Activated naive CD8-positive, alpha-beta T cell treated with anti-CD3 and anti-CD28 coated beads for 36 hours (primary cell): ENCODE measurements around the gene SAMD14. TPM values are rescaled to one million over a fixed set of nuclear protein-coding genes. Genes with fewer than 3 reads are reported as not detected.

Experiments used
- DNase-seq: peaks from one replicate; pipeline ENCODE4 v3.0.0; 2021
- H3K27ac Mint-ChIP-seq: one replicate; pipeline ENCODE4 v1.8.0; 2022; ENCODE audit warnings: mild to moderate bottlenecking, moderate library complexity, mixed read lengths
- H3K27me3 Mint-ChIP-seq: one replicate; pipeline ENCODE4 v1.8.0; 2022; ENCODE audit warnings: mild to moderate bottlenecking, mixed read lengths
- H3K36me3 Mint-ChIP-seq: one replicate; pipeline ENCODE4 v1.8.0; 2021; ENCODE audit warnings: mild to moderate bottlenecking, mixed read lengths
- H3K4me1 Mint-ChIP-seq: one replicate; pipeline ENCODE4 v1.8.0; 2021; ENCODE audit warnings: mixed read lengths
- H3K4me3 Mint-ChIP-seq: one replicate; pipeline ENCODE4 v1.8.0; 2022; ENCODE audit warnings: mild to moderate bottlenecking, moderate library complexity, mixed read lengths
- H3K9me3 Mint-ChIP-seq: one replicate; pipeline ENCODE4 v1.8.0; 2022; ENCODE audit warnings: mixed read lengths
- total RNA-seq, 2 experiments: library from RNA; stranded (reverse); gene quantifications; one replicate each; pipeline ENCODE4 v1.2.3, GENCODE V29; 2021

The SAMD14 gene
- total RNA-seq, 2 experiments from 2014 or later, result 0.47 to 0.66 TPM

DNA sequence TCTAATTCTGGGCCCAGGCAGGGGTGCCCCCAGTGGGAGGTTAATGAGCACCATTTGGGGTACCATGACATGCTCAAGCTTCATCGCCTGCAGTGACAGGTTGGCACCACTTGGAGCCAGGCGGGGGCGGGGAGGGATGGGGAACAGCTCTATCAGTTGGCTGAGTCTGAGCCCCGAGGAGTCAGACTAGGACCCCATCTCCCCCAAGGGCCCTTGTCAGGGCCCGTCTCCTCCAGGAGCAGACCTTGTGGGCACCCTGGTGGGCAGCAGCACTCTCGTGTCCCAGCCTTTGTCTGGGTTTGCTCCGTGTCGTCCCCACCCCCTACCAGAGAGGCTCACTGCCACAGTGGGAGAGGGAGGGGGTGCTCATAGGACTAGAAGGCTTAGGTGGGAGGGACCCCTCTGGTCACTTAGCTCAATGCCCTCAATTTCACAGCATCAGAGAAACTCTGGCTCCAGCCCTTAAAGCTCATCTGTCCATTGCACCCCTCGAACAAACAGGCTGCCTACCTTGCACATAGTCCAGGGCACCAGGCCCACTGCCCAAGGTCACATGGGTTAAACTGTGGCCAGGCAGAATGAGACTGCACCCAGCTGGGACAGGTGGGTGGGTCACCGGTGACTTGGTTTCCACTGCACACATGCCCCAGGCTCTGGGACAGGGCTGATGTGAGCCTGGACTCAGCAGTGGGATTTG lies 16.4 kb upstream of the SAMD14 start:
- H3K27ac Mint-ChIP-seq, result peak overlapping the region; percentile 93
- H3K27me3 Mint-ChIP-seq, result no peaks in the 10 kb centered on the region
- peak overlapping the region; percentile 97 for H3K4me3 Mint-ChIP-seq
- no peak for DNase-seq
- no peaks in the 10 kb centered on the region for H3K9me3 Mint-ChIP-seq
- peaks cover 51% of the 10 kb centered on the region for H3K4me1 Mint-ChIP-seq
- peaks cover 34% of the 10 kb centered on the region for H3K36me3 Mint-ChIP-seq

GRCh38 chr17:50145532-50146229 lies 15.7 kb upstream of the SAMD14 start:
- Mint-ChIP-seq H3K4me3 (peak overlapping the region; percentile 49), H3K9me3 (no peaks in the 10 kb centered on the region), H3K36me3 (peaks cover 40% of the 10 kb centered on the region), H3K27me3 (no peaks in the 10 kb centered on the region), H3K27ac (peak overlapping the region; percentile 70), H3K4me1 (peaks cover 55% of the 10 kb centered on the region)
- DNase-seq, result no peak

- H3K27me3 Mint-ChIP-seq, result no peaks in the 10 kb centered on the region
- H3K4me3 Mint-ChIP-seq, result no peak overlapping the region
- H3K4me1 Mint-ChIP-seq, result peaks cover 62% of the 10 kb centered on the region
- peak overlapping the region; percentile 70 for H3K27ac Mint-ChIP-seq
- peaks cover 47% of the 10 kb centered on the region for H3K36me3 Mint-ChIP-seq
- DNase-seq, result no peak
- H3K9me3 Mint-ChIP-seq, result no peaks in the 10 kb centered on the region
Measured at GRCh38 chr17:50144845-50145531, 15.0 kb upstream of the SAMD14 start.

DNA sequence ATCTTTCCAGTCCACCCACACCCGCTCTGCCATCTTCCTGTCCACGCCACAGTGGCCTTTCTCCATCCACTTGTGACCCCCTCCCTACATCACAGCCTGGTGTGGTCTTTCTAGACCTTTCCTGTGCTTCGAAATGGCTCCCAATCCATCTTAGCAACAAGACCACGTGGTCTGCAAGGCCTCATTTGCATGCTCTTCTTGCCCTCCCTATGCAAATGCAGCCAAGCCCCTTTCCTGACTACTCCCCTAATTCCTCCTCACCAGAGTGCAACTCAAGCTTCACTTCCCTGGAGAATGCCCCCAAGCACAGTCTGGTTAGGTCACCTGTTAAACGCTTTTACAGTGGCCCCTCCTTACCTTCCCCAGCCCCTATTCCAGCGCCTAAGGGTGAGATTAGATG lies 14.4 kb upstream of the SAMD14 start:
- peak overlapping the region; percentile 18 for H3K27ac Mint-ChIP-seq
- peaks cover 53% of the 10 kb centered on the region for H3K36me3 Mint-ChIP-seq
- no peaks in the 10 kb centered on the region for H3K27me3 Mint-ChIP-seq
- no peak overlapping the region for H3K4me3 Mint-ChIP-seq
- no peak for DNase-seq
- peaks cover 64% of the 10 kb centered on the region for H3K4me1 Mint-ChIP-seq
- no peaks in the 10 kb centered on the region for H3K9me3 Mint-ChIP-seq

- H3K4me3 Mint-ChIP-seq, result no peak overlapping the region
- H3K36me3 Mint-ChIP-seq, result peaks cover 55% of the 10 kb centered on the region
- H3K27me3 Mint-ChIP-seq, result no peaks in the 10 kb centered on the region
- no peak for DNase-seq
- H3K9me3 Mint-ChIP-seq, result no peaks in the 10 kb centered on the region
- H3K27ac Mint-ChIP-seq, result peak overlapping the region; percentile 18
- H3K4me1 Mint-ChIP-seq, result peaks cover 64% of the 10 kb centered on the region
Measured at GRCh38 chr17:50143461-50144176, 13.7 kb upstream of the SAMD14 start.

DNA sequence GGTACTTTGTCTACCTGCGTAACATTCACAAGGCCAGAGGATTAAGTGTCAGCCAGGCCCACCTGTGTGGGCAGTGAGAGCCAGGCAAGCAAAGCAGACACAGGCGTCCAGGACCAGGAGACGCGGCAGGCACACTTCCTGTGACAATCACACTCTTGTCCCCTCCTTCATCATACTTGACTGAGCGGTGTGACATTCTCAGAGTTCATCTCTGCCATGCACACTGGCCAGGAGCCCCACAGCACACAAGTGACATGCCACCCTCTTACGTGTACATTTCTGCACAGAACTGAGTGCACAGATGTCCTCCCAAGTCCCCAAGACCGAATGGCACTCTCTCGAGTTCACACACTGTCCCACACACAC lies 11.8 kb upstream of the SAMD14 start:
- no peaks in the 10 kb centered on the region for H3K27me3 Mint-ChIP-seq
- no peak for DNase-seq
- no peak overlapping the region for H3K4me3 Mint-ChIP-seq
- peaks cover 54% of the 10 kb centered on the region for H3K4me1 Mint-ChIP-seq
- no peaks in the 10 kb centered on the region for H3K9me3 Mint-ChIP-seq
- H3K27ac Mint-ChIP-seq, result peak overlapping the region; percentile 71
- H3K36me3 Mint-ChIP-seq, result peaks cover 57% of the 10 kb centered on the region

- Mint-ChIP-seq H3K9me3 (no peaks in the 10 kb centered on the region), H3K4me3 (no peak overlapping the region), H3K27me3 (no peaks in the 10 kb centered on the region), H3K27ac (peak overlapping the region; percentile 71), H3K4me1 (peaks cover 54% of the 10 kb centered on the region), H3K36me3 (peaks cover 57% of the 10 kb centered on the region)
- no peak for DNase-seq
Measured at GRCh38 chr17:50141026-50141744, 11.2 kb upstream of the SAMD14 start.

- Mint-ChIP-seq H3K9me3 (no peaks in the 10 kb centered on the region), H3K27ac (peak overlapping the region; percentile 62), H3K4me1 (peaks cover 49% of the 10 kb centered on the region), H3K36me3 (peaks cover 57% of the 10 kb centered on the region), H3K27me3 (no peaks in the 10 kb centered on the region), H3K4me3 (peak overlapping the region; percentile 11)
- peak; percentile 78 for DNase-seq
Measured at GRCh38 chr17:50139950-50140885, 10.3 kb upstream of the SAMD14 start.

GRCh38 chr17:50139185-50139783 lies 9.3 kb upstream of the SAMD14 start:
- Mint-ChIP-seq H3K36me3 (peaks cover 56% of the 10 kb centered on the region), H3K27me3 (no peaks in the 10 kb centered on the region), H3K27ac (no peak overlapping the region), H3K4me1 (peaks cover 42% of the 10 kb centered on the region), H3K9me3 (no peaks in the 10 kb centered on the region), H3K4me3 (no peak overlapping the region)
- no peak for DNase-seq

DNA sequence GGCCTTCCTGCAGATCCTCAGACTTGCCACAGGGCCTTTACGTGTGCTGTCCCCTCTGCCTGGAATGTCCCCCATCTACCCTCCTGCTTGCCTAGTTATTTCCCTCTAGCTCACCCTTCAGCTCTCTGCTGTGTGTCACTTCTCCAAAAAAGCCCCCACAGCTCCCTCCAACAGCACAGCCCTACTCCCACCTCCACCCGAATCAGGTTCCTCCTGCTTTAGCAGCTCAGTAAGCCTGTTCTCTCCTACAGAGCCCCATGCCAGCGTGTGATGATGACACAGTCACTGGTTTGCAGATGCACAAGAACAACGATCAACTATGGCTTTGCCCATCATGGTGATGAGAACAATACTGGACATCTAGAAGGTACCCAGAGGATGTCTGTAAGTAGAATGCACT lies 7.1 kb upstream of the SAMD14 start:
- H3K27me3 Mint-ChIP-seq, result no peaks in the 10 kb centered on the region
- H3K4me1 Mint-ChIP-seq, result peaks cover 26% of the 10 kb centered on the region
- H3K4me3 Mint-ChIP-seq, result no peak overlapping the region
- no peaks in the 10 kb centered on the region for H3K9me3 Mint-ChIP-seq
- no peak overlapping the region for H3K27ac Mint-ChIP-seq
- H3K36me3 Mint-ChIP-seq, result peaks cover 43% of the 10 kb centered on the region
- DNase-seq, result no peak

DNA sequence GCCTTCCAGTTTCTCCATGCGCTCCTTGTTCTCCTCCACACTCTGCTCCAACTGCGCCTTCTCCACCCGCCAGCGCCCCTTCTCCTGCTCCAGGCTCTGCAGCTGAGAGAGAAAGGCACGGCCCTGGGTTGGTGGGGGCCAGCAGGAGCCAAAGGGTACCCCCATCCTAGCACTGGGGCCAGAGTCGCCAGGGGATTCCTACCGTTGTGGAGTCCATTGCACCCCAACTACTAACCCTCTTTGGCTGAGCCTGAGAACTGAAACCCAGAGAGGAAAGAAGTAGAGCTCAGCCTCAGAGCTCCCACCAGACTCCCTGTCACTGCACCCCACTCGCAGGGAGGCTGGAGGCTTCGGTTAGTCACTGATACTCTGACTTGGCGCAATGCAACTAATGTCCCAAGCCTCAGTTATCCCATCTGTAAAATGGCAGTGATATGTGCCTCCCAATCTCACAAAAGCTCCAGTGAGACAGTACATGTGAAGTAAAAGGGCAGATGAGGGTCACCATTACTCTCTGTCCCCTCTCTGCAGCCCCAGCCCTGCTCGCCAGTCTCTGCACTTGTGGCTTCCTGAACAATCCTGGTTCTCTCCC lies 6.2 kb upstream of the SAMD14 start:
- Mint-ChIP-seq H3K36me3 (peaks cover 39% of the 10 kb centered on the region), H3K27me3 (peaks cover 6% of the 10 kb centered on the region), H3K27ac (no peak overlapping the region), H3K4me3 (no peak overlapping the region), H3K9me3 (no peaks in the 10 kb centered on the region), H3K4me1 (peaks cover 25% of the 10 kb centered on the region)
- DNase-seq, result no peak

GRCh38 chr17:50135316-50136095 lies 5.5 kb upstream of the SAMD14 start:
- peaks cover 33% of the 10 kb centered on the region for H3K36me3 Mint-ChIP-seq
- H3K27me3 Mint-ChIP-seq, result peaks cover 11% of the 10 kb centered on the region
- DNase-seq, result no peak
- no peaks in the 10 kb centered on the region for H3K9me3 Mint-ChIP-seq
- no peak overlapping the region for H3K4me3 Mint-ChIP-seq
- no peak overlapping the region for H3K27ac Mint-ChIP-seq
- peaks cover 25% of the 10 kb centered on the region for H3K4me1 Mint-ChIP-seq
